ENCODE measurements around the gene TGFBR1.

TGFBR1 gene

GRCh38 chr9:99138424-99139284, 33.7 kb downstream of the TGFBR1 start:
- DNase-seq, result no peak

GRCh38 chr9:99139868-99140267, 35.0 kb downstream of the TGFBR1 start:
- DNase-seq, result no peak

GRCh38 chr9:99140685-99141314, 35.9 kb downstream of the TGFBR1 start:
- peak; percentile 43 to 56 for DNase-seq

GRCh38 chr9:99141849-99142248, 36.9 kb downstream of the TGFBR1 start:
- DNase-seq, result no peak

- no peak for DNase-seq
Measured at GRCh38 chr9:99142275-99142674, 37.4 kb downstream of the TGFBR1 start.

- no peak for DNase-seq
Measured at GRCh38 chr9:99143655-99144054, 38.7 kb downstream of the TGFBR1 start.

- DNase-seq, result no peak
Measured at GRCh38 chr9:99144966-99145365, 40.1 kb downstream of the TGFBR1 start.

- no peak for DNase-seq
Measured at GRCh38 chr9:99146574-99146973, 41.7 kb downstream of the TGFBR1 start.

- no peak for DNase-seq
Measured at GRCh38 chr9:99147177-99147576, 42.3 kb downstream of the TGFBR1 start.

GRCh38 chr9:99150451-99151171, 45.7 kb downstream of the TGFBR1 start:
- no peak for DNase-seq

- no peak for DNase-seq
Measured at GRCh38 chr9:99154356-99154755, 49.4 kb downstream of the TGFBR1 start.

- no peak for DNase-seq
Measured at GRCh38 chr9:99155736-99156135, 50.8 kb downstream of the TGFBR1 start.

GRCh38 chr9:99158629-99159028, 53.7 kb downstream of the TGFBR1 start:
- DNase-seq, result no peak

- no peak for DNase-seq
Measured at GRCh38 chr9:99160173-99160572, 55.3 kb downstream of the TGFBR1 start.

- DNase-seq, result peak; percentile 26 to 28
Measured at GRCh38 chr9:99162759-99163364, 57.9 kb downstream of the TGFBR1 start.

GRCh38 chr9:99166149-99166548, 61.2 kb downstream of the TGFBR1 start:
- no peak for DNase-seq

- no peak for DNase-seq
Measured at GRCh38 chr9:99167119-99167518, 62.2 kb downstream of the TGFBR1 start.

- peak; percentile 40 to 46 for DNase-seq
Measured at GRCh38 chr9:99167694-99168093, 62.8 kb downstream of the TGFBR1 start.

GRCh38 chr9:99169086-99169485, 64.2 kb downstream of the TGFBR1 start:
- DNase-seq, result no peak

GRCh38 chr9:99169982-99170761, 65.3 kb downstream of the TGFBR1 start:
- DNase-seq, result no peak

GRCh38 chr9:99171225-99172123, 66.6 kb downstream of the TGFBR1 start:
- DNase-seq, result no peak
